ENCODE data around the gene GUCA1C.

DNA sequence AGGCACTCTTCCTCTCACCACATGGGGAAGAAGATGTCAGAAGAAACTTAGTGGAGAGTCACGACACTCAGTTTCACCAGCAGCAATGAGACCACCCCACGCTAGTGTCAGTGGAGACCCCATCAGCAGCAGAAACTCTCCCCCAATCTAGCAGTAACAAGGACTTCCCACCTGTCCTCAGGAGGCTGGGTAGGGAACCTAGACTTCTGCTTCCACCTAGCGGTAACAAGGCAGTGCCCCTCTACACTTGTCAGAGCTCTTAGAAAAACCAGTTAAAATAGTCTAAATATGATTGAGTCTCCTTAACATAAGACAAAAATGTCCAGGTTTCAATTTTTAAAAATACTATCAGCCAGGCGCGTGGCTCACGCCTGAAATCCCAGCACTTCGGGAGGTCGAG lies 73.8 kb downstream of the GUCA1C start:
- TF ChIP-seq, protein P1, sequence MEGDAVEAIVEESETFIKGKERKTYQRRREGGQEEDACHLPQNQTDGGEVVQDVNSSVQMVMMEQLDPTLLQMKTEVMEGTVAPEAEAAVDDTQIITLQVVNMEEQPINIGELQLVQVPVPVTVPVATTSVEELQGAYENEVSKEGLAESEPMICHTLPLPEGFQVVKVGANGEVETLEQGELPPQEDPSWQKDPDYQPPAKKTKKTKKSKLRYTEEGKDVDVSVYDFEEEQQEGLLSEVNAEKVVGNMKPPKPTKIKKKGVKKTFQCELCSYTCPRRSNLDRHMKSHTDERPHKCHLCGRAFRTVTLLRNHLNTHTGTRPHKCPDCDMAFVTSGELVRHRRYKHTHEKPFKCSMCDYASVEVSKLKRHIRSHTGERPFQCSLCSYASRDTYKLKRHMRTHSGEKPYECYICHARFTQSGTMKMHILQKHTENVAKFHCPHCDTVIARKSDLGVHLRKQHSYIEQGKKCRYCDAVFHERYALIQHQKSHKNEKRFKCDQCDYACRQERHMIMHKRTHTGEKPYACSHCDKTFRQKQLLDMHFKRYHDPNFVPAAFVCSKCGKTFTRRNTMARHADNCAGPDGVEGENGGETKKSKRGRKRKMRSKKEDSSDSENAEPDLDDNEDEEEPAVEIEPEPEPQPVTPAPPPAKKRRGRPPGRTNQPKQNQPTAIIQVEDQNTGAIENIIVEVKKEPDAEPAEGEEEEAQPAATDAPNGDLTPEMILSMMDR (conservative IDR thresholded peaks at IDR 0.05; ENCODE audit: low read depth, low read length): no peak
- no peak for TF ChIP-seq EZH2 (IDR thresholded peaks at IDR 0.05; ENCODE audit: borderline replicate concordance, low read depth, low read length, poor library complexity, severe bottlenecking)
